HG03521 (cell line): ENCODE results near the gene GTF2F1.
"Not testable (repeated sequence)": the region's sequence is repeated elsewhere in the genome, so short reads cannot be mapped to it uniquely, and the experiment has no call there.

Experiments used
- ATAC-seq: cut with Tn5 transposase; IDR thresholded peaks from one replicate; pipeline ENCODE4 v1.9.1; 2021; ENCODE audit warnings: mild to moderate bottlenecking, moderate library complexity; ENCODE audit not compliant: unreplicated experiment

The GTF2F1 gene, protein sequence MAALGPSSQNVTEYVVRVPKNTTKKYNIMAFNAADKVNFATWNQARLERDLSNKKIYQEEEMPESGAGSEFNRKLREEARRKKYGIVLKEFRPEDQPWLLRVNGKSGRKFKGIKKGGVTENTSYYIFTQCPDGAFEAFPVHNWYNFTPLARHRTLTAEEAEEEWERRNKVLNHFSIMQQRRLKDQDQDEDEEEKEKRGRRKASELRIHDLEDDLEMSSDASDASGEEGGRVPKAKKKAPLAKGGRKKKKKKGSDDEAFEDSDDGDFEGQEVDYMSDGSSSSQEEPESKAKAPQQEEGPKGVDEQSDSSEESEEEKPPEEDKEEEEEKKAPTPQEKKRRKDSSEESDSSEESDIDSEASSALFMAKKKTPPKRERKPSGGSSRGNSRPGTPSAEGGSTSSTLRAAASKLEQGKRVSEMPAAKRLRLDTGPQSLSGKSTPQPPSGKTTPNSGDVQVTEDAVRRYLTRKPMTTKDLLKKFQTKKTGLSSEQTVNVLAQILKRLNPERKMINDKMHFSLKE

DNA sequence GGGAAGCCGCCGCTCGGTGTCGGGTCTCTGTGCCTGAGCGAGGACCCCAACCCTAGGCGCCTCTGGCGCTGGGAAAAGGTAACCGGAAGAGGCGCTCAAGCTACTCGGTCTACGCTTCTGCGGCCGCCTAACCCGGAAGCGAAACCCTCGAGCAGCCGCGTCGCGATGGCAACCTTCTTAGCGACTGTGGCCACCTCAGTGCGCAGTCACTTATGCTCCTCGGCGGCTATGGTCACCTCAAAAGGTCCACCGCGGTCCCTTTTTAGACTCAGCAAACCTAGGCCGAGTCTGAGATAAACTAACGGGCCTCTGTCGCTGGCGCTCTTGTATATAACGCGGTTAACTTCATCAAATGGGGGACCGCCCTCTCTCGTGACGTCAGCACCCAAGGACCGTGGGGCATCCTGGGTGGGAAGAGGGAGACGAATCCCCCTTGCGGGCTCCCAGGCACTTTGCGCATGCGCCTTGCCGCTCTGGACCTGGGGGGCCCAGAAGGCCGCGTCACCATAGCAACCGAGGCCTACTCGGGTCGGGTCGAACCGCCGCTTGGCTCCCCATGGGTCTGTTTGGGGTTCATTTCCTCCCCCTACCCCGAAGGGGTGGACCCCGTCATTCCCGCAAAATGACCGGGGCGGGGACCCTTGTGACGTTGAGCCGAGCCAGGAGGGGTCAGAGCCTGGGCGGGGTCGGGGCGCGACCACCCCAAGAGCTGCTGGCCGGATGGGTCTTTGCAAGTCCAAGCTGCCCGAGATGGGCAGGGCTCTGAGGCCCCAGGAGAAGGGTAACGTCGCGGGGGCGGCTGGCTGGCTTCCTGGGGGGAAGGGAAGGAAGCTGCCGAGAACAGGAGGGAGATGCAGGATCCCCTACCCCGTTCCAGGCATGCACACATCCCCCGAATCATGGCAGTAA lies at the start of gene GTF2F1:
Gene GTF2F1, minus strand, starts transcription at position 91 of the 909 bp plus-strand sequence. CDS start 169 bp downstream, outside the sequence.
- ATAC-seq: peak; percentile 79

DNA sequence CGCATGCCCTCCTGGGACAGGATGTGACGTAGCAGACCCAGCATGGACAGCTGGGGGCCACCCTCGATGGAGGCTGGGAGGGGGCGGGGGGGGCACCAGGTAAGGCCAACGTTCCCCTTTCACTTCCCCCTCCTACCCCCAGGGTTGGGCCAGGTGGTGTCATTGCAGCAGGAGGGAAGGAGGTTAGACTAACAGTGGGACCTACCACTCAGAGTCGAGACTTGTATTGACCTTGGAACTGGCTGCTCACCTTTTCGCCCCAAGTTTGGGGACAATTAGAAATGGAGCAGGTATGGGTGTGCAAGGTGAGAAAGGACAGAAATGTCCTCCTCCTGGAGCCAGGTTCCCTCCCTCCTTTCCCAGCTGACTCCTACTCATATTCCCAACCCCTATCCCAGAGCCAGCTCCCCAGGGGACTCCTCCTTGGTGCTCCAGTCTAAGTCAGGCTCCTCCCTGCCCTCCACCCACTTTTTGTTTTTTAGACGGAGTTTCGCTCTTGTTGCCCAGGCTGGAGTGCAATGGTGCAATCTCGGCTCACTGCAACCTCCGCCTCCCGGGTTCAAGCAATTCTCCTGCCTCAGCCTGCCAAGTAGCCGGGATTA lies 49.2 kb upstream of the GTF2F1 start:
- no peak for ATAC-seq

DNA sequence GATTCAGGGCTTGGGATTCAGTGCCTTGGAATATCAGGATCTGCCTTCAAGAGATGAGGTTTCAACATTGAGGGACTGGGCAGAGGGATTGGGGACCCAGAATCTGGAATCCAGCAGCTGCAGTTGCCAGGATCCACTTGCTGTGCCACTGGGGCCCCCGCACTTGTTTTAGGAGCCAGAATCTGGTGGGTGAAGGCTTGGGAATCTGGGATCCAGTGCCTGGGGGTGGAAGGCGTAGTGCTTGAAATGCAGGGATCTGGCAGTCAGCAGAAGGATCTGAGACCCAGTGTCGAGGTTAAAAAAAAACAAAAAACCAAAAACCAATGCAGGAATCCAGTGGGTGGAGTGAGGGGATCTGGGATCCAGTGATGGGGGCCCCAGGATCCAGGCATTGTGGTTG lies 47.9 kb upstream of the GTF2F1 start:
- ATAC-seq: no peak

DNA sequence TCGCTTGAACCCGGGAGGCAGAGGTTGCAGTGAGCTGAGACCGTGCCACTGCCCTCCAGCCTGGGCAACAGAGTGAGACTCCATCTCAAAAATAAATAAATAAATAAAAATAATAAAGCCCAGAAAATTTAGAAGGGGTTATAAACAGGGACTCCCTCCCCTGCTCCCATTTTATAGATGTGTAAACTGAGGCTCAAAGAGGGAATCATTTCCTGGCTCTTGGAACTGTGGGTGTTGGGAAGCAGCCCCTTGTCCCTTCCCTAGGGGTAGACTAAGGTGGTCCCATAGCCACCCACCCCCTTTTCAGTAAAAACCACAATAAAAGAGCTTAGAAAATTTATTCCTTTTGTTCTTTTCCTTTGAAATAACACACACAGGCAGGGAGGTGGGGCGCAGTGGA lies 46.8 kb upstream of the GTF2F1 start:
- no peak for ATAC-seq

DNA sequence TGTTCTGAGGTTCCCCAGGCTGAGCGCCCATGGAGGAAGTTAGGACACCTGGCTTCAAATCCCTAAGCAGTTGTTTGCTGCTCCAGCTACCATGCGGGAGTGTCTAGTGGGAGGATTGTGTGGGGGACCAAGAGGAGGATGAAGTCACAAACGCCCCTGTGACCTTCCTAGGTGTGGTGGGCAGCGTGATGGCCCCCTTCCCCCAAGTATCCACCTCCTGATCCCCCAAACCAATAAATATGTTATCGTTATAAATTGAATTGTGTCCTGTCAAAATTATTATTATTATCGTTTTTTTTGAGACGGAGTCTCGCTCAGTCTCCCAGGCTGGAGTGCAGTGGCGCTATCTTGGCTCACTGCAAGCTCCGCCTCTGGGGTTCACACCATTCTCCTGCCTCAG lies 40.7 kb upstream of the GTF2F1 start, which contains the start of gene SLC25A41:
Gene SLC25A41, minus strand, starts transcription at position 101 of the 400 bp plus-strand sequence. Its CDS starts 70 bp downstream, at position 31.
- no peak for ATAC-seq

DNA sequence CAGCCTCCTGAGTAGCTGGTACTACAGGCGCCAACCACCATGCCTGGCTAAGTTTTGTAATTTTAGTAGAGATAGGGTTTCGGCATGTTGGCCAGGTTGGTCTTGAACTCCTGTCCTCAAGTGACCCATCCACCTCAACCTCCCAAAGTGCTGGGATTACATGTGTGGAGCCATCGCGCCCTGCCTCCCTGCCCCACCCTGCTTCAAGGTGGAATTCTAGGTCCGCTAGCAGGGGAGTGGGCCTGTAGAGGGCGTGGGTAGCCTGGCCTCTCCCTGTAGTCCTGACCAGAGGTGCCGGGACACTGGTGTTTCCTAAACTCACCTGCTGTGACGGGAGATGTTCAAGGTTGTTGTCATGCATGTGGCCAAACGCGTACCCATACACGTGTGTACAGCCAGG lies 40.2 kb upstream of the GTF2F1 start:
- ATAC-seq: no peak

DNA sequence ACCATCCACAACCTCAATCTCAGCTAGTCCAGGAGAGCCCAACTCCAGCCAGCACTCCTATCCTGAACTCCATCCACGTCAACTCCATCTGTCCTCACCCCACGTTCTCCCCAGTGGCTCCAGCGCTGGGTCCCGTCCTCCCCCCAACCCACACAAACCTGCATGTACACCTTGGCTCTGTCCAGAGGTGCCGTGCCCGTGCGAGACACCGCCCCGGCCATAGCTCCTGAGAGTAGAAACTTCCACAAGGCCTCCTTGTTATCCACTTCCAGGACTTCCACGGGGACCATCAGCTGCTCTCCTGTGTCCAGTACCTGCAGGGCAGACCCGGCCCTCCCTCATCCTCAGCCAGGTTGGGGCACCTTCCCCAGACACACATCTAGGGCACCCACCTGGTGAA lies 38.9 kb upstream of the GTF2F1 start:
- no peak for ATAC-seq

DNA sequence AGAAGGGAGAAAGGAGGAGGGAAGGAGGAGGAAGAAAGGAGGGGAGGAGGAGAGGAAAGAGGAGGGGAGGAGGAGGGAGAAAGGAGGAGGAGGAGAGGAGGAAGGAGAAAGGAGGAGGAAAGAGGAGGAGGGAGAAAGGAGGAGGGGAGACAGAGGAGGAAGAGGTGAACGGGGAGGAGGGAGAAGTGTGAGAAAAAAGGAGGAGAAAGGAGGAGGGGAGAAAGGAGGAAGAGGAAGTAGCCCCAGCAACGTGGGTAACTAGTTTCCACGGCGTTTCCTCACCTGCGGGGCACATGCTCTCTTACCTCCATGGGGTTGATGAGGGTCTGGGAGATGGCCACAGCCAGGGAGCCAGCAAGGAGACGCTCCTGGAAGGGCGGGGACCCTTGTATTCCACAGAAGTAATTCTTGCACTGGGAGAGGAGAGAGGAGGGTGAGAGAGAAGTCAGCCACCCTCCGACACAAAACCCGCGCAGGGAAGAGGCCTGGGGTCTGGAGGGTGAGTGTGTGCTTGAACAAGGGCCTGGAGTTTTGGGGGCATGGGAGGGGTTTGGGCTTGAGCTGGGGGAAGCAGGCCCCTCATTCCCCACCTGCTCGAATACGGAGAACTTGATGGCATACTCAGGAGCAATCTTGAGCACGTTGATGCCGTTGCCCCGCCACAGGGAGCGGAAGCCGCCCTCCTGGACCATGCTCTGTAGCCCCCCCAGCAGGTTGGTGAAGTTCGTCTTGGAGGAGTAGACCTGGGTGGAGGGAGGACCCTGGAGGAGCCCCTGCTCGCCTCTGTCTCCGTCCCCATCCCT lies 36.7 kb upstream of the GTF2F1 start:
- no peak for ATAC-seq

DNA sequence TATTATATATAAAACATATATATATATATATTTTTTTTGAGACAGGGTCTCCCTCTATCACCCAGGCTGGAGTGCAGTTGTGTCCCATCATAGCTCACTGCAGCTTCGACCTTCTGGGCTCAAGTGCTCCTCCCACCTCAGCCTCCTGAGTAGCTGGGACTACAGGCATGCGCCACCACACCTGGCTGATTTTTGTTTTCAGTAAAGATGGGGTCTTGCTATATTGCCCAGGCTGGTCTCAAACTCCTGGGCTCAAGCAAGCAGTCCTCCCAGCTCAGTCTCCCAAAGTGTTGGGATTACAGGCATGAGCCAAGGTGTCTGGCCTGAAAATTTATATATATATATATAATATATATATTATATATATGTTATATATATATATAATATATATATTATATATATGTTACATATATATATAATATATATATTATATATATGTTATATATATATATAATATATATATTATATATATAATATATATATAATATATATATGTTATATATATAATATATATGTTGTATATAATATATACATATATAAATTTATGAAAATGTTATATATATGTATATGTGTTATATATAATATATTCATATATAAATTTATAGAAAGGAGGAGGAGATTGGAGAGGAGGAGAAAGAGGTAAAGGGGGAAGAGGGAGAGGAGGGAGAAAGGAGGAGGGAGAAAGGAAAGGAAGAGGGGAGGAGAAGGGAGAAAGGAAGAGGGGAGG lies 35.9 kb upstream of the GTF2F1 start:
- not testable (repeated sequence) for ATAC-seq

DNA sequence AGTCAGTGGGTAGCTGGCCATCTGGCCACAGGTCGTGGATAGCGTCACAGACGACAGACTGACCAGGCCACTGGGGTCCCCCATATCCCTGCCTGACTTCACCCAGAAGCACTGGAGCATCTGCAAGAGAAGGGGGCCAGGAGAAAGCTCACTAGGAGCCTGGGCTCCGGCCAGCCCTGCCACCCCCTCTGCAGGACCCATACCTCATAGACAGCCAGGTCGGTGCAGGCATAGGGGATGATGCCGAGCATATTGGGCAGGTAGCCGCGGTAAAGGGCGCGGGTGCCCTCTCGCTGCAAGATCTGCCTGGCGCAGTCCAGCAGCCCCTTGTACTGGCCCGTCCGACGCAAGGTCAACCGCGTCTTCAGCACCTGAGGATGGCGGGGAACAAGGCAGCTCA lies 34.2 kb upstream of the GTF2F1 start:
- no peak for ATAC-seq

DNA sequence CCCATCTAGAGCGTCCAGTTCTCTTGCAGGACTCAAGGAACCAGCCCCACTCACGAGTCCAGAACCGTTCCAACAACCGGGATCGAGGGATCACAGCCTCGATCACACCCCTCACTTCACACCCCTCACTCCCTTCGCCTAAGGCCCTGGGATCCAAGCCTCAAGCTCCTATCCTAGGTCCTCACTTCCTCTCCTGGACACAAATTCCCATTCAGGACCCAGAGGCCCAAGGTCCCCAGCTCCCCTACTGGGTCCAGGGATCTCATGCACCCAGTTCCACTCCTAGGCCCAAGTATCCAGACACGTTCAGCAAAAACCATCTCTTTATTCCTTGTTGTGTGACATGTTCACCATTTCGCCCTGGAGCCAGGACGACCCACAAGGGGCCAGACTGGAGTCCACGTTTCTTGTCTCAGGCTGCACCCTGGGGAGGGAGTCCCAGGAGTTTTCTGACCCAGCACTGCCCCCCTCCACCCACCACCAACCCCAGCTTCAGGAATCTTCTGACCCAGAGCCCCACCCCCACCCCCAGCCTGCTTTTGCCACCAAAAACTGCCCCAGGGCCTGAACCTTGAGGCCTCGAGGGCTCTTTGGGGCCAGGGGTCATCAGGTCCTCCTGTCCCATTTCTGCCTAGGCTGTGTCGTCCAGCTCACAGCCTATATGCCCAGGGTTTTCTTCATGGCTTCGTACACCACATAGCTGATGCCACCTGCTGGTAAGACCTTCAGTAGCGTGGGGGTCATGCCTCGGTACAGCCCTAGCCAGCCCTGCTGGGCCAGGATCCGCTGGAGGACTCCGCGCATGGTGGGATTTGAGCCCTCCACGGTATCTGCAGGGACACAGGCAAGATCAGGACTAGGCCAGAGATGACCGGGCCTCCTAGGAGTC lies 33.0 kb upstream of the GTF2F1 start:
- ATAC-seq: no peak

DNA sequence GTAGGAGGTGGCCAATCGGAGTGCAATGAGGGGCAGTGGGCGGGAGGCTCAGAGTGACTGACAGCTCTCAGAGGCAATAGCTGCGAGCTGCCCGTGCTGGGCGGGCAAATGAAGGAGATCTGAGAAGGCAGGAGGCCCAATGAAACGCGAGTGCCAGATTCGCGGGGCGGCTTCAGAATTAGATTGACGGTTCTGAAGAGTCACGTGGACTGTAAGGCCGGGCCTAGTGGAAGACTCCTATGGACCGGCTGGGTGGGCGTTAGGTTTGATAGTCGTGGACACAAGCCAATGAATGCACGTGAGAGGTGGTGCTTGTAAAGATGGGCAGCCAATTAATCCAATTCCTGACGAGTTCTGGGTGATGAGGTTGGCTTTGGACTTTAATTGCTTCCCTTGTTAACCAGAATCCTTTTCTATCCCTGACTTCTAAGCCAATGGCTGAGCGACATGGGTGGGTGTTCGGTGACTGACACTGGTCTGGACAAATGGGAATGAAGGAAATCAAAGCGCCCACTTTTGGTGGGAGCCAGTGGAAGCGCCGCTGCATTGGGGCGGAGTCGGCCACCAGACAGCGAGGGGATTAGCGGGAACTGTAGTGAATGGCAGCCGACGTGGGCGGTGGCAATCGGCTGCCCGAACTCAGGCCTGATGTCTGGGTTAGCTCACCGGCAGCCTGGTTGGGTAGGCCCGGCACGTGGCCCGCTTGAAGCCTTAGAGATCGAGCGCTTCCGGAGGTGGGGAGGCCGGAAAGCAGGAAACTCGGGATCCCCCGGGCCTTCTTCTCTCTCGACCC lies 32.2 kb upstream of the GTF2F1 start:
- ATAC-seq: peak; percentile 81

DNA sequence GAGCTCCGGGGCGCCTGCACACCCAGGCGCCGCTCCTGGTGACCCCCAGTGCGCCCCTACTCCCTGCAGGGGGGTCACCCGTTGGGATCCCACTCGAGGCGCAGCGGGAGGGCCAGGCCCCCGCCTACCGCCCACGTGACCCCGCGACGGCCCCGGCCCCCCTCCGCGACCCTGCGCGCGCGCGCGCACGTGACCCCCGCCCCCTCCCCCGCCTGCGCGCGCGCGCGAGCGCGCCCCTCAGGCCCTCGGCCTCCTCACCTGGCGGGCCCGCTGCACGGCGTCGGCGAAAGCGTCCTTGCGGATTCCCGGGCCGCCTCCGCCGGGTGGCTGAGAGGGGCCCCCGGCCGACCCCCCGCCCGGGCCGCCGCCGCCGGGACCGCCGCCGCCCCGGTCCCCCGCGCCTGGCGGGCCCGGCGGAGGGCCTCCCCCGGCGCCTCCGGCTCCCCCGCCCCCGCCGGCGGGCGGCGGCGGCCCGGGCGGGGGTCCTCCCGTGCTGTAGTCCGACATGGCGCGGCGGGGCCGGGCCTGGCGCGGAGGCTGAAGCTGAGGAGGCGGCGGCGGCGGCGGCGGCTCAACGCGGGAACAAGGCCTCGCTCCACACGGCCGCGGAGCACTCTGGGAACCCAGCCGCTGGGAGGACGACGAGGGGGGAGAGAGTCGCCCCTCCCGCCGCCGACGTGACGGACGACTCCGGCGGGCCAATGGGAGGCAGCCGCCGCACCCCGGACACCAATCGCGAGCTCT lies 31.4 kb upstream of the GTF2F1 start, which contains the start of gene KHSRP:
Gene KHSRP, minus strand, starts transcription at position 617 of the 744 bp plus-strand sequence. Its CDS starts 110 bp downstream, at position 507.
- ATAC-seq: peak; percentile 0

DNA sequence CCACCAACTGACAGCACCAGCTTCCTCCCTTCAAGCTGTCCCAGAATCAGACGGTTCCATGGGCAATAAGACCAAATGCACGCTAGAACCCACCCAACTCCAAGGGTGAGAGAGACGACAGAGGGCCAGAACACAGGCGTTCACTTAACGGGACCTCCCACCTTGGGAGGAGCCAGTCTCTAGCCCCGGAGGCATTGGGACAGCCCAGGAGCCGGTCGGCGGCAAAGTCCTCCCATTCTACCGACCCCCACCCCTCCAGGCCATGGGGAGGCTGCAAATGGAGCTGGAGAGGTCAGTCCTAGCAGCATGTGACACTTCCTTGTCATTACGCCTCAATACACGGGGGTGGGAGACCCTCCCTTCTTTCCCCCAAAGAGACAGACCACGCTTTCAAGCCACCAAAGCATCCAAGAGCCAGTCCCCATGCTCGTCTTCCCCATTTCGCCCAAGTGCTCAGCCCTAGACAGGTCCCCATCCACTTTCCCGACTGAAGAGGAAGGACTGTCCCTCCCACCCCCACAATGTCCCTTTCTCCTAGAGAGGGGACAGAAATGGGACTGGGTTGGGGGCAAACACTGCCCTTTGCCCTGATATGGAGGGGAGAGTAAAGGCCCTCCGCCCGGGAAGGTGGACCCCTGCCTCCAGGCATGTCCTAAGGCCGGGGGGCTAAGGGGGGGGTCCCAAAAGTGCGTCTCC lies 30.7 kb upstream of the GTF2F1 start:
- ATAC-seq: no peak

DNA sequence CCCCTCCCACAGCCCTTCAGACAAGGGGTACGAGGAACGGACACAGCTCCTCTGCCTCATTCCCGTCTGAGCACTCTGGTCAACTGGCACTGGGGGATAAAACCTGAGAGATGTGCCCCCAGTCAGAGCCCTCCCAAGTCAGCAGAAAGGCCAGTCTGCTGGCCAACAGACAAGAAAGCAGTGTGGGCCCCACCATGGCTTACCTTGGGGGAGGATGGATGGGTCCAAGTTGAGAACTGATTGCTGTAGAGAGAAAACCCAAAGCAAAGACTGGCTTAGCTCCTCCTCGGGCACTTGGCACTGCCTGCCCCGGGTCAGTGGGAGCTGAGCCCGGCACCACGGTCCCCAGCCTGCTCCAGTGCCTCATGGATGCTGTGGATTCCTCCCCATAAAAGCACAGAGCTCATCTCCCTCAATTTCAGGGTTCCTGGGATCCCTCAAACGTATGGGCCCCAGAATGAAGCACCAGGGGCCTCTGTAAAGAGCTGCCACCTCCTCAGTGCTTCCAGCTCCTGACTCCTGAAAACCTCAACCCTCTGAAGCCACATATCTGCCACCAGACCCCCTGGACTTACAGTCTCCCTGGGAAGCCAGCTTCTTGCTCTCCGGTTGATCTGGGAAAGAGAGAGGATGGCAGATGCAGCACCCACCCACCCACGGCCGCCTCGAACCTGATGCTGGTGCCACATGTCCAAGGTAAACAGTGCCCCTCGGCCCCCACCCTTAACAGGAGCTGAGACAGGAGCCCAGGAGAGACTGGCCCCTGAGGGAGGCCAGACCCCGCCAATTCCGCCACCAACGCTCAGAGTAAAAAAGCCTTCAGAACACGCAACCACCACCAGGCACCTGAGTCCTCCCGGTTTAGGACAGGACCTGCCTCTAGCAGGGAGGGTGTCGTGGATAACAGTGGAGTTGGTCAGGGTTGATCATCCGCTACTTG lies 28.4 kb upstream of the GTF2F1 start:
- ATAC-seq: no peak
